Measurements from ENCODE around the gene NTRK2. TPM values are rescaled to one million over a fixed set of nuclear protein-coding genes. Genes with fewer than 3 reads are reported as not detected.

The NTRK2 gene
- total RNA-seq, 1 donor from 2014 or later = 1.5 TPM

GRCh38 chr9:84943482-84944050, 274.0 kb downstream of the NTRK2 start:
- Histone ChIP-seq H3K4me3 (ENCODE audit: low read depth, low read length) (no peak overlapping the region), H3K36me3 (ENCODE audit: control insufficient read depth, insufficient read depth, low read length) (no peaks in the 10 kb centered on the region), H3K27me3 (ENCODE audit: control insufficient read depth, insufficient read depth, low read length) (no peaks in the 10 kb centered on the region)
- TF ChIP-seq CTCF (IDR thresholded peaks at IDR 0.05; ENCODE audit: insufficient read depth, low read length, poor library complexity, severe bottlenecking) = no peak
- no peak for DNase-seq (ENCODE audit: low read depth)

- no peak overlapping the region for H3K4me3 ChIP-seq (ENCODE audit: low read depth, low read length)
- H3K36me3 ChIP-seq (ENCODE audit: control insufficient read depth, insufficient read depth, low read length) = no peaks in the 10 kb centered on the region
- no peak for TF ChIP-seq CTCF (IDR thresholded peaks at IDR 0.05; ENCODE audit: insufficient read depth, low read length, poor library complexity, severe bottlenecking)
- no peaks in the 10 kb centered on the region for H3K27me3 ChIP-seq (ENCODE audit: control insufficient read depth, insufficient read depth, low read length)
- DNase-seq (ENCODE audit: low read depth) = no peak
These were observed 276.5 kb downstream of the NTRK2 start for GRCh38 chr9:84945878-84946538.

GRCh38 chr9:84947412-84947972, 278.0 kb downstream of the NTRK2 start:
- Histone ChIP-seq H3K27me3 (ENCODE audit: control insufficient read depth, insufficient read depth, low read length) (no peaks in the 10 kb centered on the region), H3K36me3 (ENCODE audit: control insufficient read depth, insufficient read depth, low read length) (no peaks in the 10 kb centered on the region), H3K4me3 (ENCODE audit: low read depth, low read length) (no peak overlapping the region)
- TF ChIP-seq CTCF (IDR thresholded peaks at IDR 0.05; ENCODE audit: insufficient read depth, low read length, poor library complexity, severe bottlenecking) = no peak
- DNase-seq (ENCODE audit: low read depth) = no peak

- H3K36me3 ChIP-seq (ENCODE audit: control insufficient read depth, insufficient read depth, low read length) = no peaks in the 10 kb centered on the region
- no peak for DNase-seq (ENCODE audit: low read depth)
- H3K27me3 ChIP-seq (ENCODE audit: control insufficient read depth, insufficient read depth, low read length) = no peaks in the 10 kb centered on the region
- no peak overlapping the region for H3K4me3 ChIP-seq (ENCODE audit: low read depth, low read length)
- no peak for TF ChIP-seq CTCF (IDR thresholded peaks at IDR 0.05; ENCODE audit: insufficient read depth, low read length, poor library complexity, severe bottlenecking)
These were observed 279.7 kb downstream of the NTRK2 start for GRCh38 chr9:84949258-84949657.

GRCh38 chr9:84949971-84950370, 280.4 kb downstream of the NTRK2 start:
- Histone ChIP-seq H3K27me3 (ENCODE audit: control insufficient read depth, insufficient read depth, low read length) (no peaks in the 10 kb centered on the region), H3K4me3 (ENCODE audit: low read depth, low read length) (no peak overlapping the region), H3K36me3 (ENCODE audit: control insufficient read depth, insufficient read depth, low read length) (no peaks in the 10 kb centered on the region)
- TF ChIP-seq CTCF (IDR thresholded peaks at IDR 0.05; ENCODE audit: insufficient read depth, low read length, poor library complexity, severe bottlenecking) = no peak
- no peak for DNase-seq (ENCODE audit: low read depth)

Measured in kidney epithelial cell (primary cell).